Measurements from ENCODE around the gene IMPG2. TPM values are rescaled to one million over a fixed set of nuclear protein-coding genes. Genes with fewer than 3 reads are reported as not detected.
"Not testable (repeated sequence)": the region's sequence is repeated elsewhere in the genome, so short reads cannot be mapped to it uniquely, and the experiment has no call there.

IMPG2 gene
- 0.03 TPM for total RNA-seq

DNA sequence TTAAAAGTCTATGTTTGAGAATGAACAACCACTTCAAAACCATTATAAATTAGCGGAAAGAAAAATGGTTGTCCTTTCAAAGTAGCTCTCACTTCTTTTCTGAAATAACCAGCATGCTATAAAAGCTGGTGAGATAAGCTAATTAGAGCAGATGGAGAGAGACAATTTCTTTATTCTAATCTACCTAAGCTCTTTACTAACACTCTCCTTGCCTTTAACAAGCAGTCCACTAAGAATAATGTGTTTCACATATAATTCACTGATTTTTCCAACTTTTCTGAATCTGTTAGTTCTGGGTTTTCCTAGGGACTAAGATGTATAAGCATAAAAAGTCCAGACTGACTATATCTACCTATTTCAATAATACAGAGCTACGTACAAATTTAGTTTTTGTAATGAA is at the start of gene IMPG2:
Gene IMPG2 (minus strand): TSS at position 101 of the 400 bp plus-strand sequence. CDS start 203 bp downstream, outside the sequence.
- ATAC-seq (no peak), DNase-seq (ENCODE audit: low spot score) (no peak)

- DNase-seq (ENCODE audit: low spot score), result no peak
These were observed 42.0 kb upstream of the IMPG2 start for GRCh38 chr3:101362406-101362805.

GRCh38 chr3:101351829-101352228 is 31.5 kb upstream of the IMPG2 start:
- ATAC-seq, result no peak
- DNase-seq (ENCODE audit: low spot score), result no peak

More at GRCh38 chr3:101362406-101362805, 42.0 kb upstream of the IMPG2 start:
- no peak for ATAC-seq

DNA sequence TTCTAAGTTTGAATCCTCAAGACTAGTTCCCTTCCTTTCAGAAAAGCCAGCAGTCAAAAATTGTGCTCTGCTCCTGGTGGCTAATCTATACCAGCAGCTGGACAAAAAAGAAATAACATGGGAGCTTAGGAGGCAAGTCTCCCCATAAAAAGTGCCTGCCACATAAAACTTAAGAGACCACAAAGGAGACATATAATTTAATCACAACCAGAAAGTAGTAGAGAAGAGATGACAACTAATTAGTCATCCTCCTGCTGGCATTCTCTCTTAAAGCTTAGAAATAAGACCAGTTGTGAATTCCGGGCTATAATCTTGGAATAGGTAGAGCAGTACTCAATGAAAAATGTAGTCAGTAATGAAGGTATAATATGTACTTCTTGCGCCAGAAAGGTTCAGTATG is 20.2 kb upstream of the IMPG2 start:
- DNase-seq (ENCODE audit: low spot score), result no peak
- ATAC-seq, result no peak

- no peak for DNase-seq (ENCODE audit: low spot score)
- ATAC-seq, result no peak
These were observed 13.5 kb upstream of the IMPG2 start for GRCh38 chr3:101333883-101334282.

- ATAC-seq (no peak), DNase-seq (ENCODE audit: low spot score) (no peak)
These were observed 8.8 kb upstream of the IMPG2 start for GRCh38 chr3:101329016-101329673.

GRCh38 chr3:101325393-101326134 is 5.2 kb upstream of the IMPG2 start:
- no peak for DNase-seq (ENCODE audit: low spot score)
- no peak for ATAC-seq

DNA sequence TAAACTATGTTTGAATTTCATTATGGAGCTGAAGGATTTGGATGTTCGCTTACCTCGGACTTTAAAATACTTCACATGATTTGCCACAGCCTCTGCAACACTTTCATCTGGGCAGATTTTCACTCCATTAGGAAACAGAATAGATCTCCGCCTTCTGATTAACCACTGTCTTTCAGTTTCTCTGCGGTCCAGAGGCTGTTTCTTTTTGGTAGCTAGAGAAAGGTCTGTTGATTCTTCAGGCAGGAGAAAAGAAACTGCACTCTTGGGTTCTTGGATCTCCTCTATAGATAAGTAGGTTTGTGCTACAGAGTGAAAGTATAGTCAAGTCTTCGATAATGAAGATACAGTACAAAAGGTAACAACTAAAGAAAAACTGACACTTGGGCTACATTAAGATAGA is 844 bp downstream of the IMPG2 start:
- DNase-seq (ENCODE audit: low spot score) (no peak), ATAC-seq (no peak)

DNA sequence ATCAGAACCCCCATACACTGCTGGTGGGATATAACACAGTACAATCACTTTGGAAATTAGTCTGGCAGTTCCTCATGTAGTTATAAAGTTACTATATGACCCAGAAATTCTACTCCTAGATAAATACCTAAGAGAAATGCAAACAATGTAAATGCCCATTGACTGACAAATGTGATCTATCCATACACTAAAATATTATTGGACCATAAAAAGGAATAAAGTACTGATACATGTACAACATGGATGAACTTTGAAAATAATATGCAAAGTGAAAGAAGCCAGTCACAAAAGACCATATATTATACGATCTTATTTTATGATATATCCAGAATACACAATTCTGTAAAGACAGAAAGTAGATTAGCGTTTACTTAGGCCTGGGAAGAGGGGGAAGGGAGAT is 7.8 kb downstream of the IMPG2 start:
- DNase-seq (ENCODE audit: low spot score), result no peak
- no peak for ATAC-seq

- DNase-seq (ENCODE audit: low spot score) (no peak), ATAC-seq (no peak)
These were observed 8.7 kb downstream of the IMPG2 start for GRCh38 chr3:101311676-101312075.

GRCh38 chr3:101310978-101311375 is 9.4 kb downstream of the IMPG2 start:
- ATAC-seq, result no peak
- no peak for DNase-seq (ENCODE audit: low spot score)

GRCh38 chr3:101308147-101308772 is 12.1 kb downstream of the IMPG2 start:
- not testable (repeated sequence) for ATAC-seq; DNase-seq (ENCODE audit: low spot score)

GRCh38 chr3:101303836-101304235 is 16.5 kb downstream of the IMPG2 start:
- DNase-seq (ENCODE audit: low spot score), result no peak
- no peak for ATAC-seq

DNA sequence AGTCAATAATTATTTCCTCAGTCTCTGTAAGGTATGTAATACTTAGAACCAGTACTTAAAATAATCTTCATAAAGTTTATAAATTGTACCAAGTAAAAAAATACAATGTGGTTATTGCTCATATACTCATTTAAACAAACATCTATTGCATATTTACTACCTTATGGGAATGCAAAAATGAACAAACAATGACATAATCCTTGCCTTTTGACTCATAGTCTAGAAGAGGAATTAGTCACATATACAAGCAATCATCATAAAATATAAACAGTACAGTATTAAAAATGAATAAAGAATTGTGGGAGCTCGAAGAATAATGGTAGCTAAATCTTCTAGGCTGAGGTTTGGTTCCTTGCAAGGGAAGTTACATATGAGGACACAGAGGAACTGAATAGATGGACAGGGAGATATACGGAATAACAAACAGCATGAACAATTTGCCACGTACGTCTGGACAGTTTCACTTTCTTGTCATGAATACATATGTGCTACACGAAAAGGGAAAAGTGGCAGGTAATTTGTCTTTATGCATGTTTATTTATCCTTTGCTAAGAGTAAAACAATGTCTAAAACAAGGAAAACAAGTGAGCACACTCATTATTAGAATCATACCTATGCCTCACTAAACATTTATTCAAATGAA is 17.2 kb downstream of the IMPG2 start:
- ATAC-seq (no peak), DNase-seq (ENCODE audit: low spot score) (no peak)

GRCh38 chr3:101300073-101300472 is 20.3 kb downstream of the IMPG2 start:
- DNase-seq (ENCODE audit: low spot score), result no peak

DNA sequence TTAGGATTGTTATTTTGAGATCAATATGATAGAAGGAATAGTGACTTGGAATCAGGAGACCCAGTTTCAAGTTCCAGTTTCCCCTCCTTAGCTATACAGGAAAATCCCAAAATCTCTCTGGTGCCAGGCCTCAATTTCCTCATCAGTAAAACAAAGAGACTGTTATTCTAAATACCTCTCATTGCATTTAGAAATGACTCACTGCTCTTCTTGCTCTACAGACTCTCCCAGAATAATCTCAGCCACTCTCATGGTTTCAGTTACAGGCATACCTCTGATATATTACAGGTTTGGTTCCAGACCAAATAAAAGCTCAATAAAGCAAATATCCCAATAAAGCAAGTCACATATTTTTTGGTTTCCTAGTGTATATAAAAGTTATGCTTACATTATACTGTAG is 28.3 kb downstream of the IMPG2 start:
- DNase-seq (ENCODE audit: low spot score) (no peak), ATAC-seq (no peak)

More at GRCh38 chr3:101300073-101300472, 20.3 kb downstream of the IMPG2 start:
- ATAC-seq, result no peak

DNA sequence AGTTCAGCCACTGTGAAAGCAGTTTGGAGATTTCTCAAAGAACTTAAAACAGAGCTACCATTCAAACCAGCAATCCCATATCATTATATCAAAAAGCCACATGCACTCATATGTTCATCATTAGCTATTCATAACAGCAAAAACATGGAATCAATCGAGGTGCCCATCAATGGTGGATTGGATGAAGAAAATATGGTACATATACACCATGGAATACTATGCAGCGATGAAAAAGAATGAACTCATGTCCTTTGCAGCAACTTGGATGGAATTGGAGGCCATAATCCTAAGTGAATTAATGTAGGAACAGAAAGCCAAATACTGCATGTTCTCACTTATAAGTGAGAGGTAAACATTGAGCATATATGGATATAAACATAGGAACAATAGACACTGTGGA is 32.1 kb downstream of the IMPG2 start:
- no peak for ATAC-seq
- no peak for DNase-seq (ENCODE audit: low spot score)

GRCh38 chr3:101284757-101285156 is 35.6 kb downstream of the IMPG2 start:
- ATAC-seq (no peak), DNase-seq (ENCODE audit: low spot score) (no peak)

DNA sequence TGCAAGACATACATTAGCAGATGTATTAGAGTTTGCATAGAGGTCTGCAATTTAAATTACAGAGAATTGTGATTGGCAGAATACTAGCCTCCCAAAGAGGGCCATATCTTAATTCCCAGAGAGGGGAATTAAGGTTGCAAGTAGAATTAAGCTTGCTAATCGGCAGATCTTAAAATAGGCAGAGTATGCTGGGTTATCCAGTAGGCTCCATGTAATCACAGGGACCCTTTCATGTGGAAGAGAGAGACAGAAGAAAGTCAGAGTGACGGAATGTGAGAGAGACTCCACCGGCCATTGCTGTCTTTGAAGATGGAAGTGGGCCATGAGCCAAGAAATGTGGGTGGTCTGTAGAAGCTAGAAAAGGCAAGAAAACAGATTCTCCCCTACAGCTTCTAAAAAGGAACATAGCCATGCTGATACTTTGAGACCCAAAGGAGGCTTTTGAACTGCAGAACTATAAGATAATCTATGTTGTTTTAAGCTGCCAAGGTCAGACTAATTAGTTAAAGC is 38.8 kb downstream of the IMPG2 start:
- no peak for DNase-seq (ENCODE audit: low spot score)
- ATAC-seq, result no peak

GRCh38 chr3:101279765-101280385 is 40.5 kb downstream of the IMPG2 start:
- DNase-seq (ENCODE audit: low spot score) (no peak), ATAC-seq (no peak)

- DNase-seq (ENCODE audit: low spot score), result no peak
- no peak for ATAC-seq
These were observed 41.2 kb downstream of the IMPG2 start for GRCh38 chr3:101279162-101279561.
